Stimulated activated CD8-positive, alpha-beta memory T cell treated with anti-CD3 and anti-CD28 coated beads, Interleukin-4, amount 100 ng/mL, for 4 hours (primary cell): ENCODE data around the gene INPP5K.
A peak's percentile ranks its signal among the peaks of the same experiment; 100 is the strongest.
"Not testable (repeated sequence)": the region's sequence is repeated elsewhere in the genome, so short reads cannot be mapped to it uniquely, and the experiment has no call there.

Experiments used
- DNase-seq, 2 donors: peaks; one replicate each; pipeline ENCODE4 v3.0.0-alpha.2; 2020; ENCODE audit warnings: low read depth in 2 of 2, low spot score in 1 of 2

The INPP5K gene

DNA sequence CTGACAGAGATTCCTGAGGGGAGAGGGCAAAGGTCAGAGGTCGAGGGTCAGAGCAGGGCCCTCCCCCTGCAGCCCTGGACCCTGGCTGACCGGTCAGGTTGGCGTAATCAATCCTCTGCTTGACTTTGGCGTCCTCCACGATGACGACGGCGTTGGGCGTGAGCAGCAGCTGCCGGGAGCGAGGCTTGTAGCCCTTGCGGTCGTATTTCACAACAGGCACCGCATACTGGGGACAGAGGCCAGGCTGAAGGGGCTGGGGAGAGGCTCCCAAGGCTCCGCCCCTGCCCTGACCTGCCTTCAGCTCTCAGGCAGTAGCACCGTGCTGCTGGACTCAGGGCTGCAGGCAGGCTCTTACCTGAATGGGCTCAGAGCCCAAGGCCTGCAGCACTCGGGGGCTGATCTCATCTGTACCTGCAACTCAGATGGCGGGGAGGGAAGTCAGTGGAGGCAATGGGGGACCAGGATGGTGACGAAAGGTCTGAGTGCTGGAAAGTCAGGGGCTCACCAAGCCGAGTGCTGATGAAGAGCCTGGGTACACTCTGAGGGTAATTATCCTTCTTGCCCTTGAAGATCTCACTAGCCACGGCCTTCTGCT, 48.4 kb downstream of the INPP5K start:
- no peak for DNase-seq

DNA sequence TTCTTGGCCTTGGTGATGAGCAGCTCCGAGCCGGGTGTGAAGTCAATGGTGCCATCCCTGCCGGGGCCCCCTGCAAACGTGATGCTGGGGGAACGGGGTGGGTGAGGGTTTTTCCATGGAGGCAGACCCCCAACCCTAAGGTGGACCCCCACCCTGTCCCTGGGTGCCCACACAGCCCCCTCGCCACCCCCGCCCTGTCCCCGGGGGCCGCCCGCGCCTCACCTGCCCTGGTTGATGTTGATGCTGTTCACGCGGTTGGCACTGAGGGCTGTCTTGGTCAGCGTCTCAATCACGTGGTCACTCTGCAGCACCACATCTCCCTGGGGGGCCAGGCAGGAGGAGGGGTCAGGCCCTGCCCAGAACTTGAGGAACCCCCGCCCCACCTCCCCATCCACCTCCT, 49.2 kb downstream of the INPP5K start:
- no peak for DNase-seq

DNA sequence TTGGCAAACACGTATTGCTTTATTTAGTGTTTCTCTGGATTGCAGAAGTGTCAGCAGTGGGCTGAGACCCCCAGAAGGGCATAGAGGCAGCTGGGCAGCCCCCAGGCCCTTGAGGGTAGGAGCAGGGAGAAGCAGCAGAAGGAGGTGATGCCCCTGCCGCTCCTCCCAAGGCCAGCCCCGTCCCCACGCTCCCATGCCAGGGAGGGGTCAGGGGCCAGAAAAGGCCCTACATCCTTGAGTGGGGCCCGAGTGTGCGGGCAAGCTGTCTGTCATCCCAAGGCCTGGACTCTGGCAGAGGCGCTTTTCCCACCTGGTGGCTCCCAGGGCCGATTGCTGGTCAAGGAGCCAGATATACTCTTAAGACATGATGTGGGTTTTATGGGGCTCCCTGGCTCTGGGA, 52.2 kb downstream of the INPP5K start:
- no peak for DNase-seq

DNA sequence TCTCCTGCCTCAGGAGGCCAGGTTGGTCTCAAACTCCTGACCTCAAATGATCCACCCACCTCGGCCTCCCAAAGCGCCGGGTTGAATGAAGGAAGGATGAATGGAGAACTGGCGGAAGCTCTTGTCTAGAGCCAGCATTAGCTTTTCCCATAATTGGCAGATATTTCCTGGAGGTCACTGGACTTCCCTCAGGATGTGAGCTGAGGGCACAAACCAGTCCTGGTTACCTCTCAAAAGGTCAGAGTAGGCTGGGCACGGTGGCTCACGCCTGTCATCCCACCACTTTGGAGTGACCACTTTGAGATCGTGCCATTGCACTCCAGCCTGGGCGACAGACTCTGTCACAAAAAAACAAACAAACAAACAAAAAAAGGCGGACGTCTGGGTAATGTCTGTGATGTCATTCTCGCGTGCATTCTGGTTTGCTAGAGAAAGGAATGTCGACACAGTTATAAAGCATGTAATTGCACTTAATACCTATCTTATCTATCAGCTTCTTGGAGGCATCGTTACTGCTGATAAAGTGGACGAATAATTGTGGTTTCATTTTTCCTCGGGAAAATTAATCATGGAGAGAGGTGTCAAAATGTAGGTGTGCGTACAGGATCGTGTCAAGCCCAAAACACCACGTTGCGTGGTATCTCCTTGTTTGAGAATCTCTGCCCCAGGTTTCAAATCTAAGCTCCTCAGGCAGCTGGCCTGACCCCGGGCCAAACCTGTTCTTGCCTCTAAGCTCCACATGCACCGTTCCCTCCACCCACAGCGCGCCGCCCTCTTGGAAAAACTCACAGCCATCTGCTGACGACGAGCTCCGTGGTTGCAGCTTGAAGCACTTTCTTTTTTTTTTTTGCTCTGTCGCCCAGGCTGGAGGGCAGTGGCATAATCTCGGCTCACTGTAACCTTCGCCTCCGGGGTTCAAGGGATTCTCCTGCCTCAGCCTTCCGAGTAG, 54.0 kb downstream of the INPP5K start:
- no peak for DNase-seq

DNA sequence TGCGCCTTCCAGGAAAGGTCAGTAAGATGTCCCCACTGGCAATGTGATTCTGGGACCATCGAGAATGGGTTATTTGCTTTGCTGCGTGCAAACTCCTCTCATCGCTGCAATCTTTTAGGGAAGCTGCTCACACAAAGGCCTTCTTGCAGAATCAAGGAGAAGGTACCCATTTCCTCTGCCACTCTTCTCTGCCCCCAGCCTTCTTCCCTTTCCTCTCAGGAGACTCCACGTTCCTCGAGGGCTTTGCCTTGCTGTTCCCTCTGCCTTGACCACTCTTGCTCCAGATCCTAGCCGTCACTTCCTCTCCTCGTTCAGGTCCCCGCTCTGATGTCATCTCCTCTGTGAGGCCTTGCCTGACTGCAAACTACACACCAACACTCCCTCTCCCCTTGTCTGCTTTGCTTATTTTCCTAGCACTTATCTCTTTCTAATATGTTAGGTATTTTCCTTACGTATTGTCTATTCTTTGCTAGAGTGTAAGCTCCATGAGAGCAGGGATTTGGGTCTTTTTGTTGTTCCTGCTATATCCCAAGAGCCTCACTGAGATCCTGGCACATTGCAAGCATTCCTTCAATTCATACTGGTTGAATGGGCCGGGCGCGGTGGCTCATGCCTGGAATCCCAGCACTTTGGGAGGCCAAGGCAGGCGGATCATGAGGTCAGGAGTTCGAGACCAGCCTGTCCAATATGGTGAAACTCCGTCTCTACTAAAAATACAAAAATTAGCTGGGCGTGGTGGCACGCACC, 55.0 kb downstream of the INPP5K start:
- DNase-seq = no peak

DNA sequence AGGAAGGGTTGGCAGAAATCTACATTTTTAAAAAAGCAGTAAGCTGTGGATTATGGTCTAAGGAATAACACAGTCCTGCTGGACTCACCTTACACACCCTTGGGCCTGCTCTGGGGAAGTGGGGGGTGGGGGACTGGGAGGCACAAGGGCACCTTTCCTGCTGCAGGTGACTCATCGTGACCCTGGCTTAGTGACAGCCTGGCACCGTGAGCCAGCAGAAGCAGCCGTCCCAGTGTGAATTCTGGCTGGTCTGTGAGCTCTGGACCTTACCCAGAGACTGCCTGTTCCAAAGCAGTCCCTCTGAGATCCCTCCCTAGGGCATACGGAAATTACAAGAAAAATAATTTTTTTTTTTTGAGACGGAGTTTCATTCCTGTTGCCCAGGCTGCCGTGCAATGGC, 56.2 kb downstream of the INPP5K start:
- no peak for DNase-seq

DNA sequence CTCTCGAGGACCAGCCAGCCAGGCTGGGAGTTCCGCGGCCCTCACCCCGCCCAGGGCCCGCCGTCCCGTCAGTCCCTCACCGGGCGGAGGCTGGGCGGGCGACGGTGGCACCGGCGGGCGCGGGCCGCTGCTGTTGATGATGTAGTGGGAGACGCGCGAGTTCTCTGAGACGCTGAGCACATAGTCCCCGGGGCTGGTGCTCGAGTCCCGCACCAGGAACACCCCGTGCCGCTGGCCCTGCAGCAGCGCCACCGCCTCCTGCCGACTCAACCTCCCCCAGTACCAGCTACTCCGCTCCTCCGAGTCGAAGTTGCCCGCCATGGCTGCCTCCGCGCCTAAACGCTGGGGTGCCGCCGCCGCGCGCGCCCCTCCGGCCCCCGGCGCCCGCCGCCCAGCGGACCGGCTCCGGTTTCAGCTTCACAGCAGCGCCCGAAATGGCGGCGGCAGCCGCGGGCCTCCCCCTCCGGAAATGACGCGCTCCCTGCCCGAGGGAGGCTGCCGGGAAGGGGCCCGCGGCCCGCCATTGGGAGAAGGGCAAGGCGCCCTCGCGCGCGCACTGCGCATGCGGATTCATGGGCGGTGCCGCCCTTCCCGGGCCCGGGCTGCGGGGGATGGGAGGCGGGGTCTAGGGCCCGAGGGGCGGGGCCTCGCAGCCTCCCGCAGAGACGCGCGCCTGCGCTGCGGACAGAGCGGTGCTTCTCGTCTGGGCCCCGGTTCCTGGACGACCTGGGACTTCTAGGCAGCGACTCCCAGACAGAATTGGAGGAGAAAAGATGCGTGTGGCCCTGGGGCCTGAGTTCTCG, 60.4 kb downstream of the INPP5K start, which contains the start of gene CRK:
Gene CRK (minus strand): TSS at position 436 of the 803 bp plus-strand sequence. CDS start 115 bp downstream, at position 321.
- DNase-seq = peak; percentile 92 to 94

DNA sequence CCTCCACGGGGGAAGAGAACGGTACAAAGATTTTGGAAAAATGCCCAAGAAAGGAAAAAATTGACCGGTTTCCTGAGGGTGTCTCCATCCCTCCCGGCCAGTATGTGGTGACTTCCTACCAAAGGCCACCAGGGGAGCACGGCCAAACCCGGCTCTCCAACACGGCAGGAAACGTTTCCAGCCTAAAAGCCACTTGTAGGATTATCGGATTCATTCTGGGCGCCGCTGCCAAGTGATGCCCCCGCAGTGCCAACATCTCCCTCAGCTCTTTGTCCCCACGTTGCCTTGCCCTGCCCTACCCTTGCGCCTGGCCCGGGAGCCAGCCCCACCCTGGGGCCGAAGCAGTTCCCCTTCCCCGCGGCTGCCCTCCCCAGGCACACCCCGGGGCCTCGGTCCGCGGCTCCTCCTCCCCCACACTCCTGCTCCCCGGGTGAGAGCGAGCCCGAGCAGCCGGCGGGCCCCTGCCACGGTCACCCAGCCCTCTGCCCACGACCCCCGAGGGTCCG, 61.1 kb downstream of the INPP5K start:
- no peak for DNase-seq

DNA sequence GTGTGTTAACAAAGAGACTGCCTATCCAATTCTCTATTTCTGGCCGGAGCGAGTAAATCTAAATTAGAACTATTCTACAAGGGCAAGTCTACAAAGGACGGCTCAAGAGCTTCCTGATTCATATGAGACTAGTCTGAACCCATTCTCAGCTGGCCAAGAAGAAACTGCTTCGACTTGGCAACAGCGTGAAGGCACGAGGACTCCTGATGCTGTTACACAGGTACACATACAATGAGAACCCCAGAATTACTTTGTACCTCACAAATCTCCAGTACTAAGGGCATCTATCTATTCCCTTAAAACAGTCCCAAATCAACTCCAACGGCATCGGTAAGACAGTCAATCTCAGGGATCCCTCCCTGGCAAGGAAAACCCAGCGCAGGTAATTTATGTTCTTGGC, 61.9 kb downstream of the INPP5K start:
- no peak for DNase-seq

DNA sequence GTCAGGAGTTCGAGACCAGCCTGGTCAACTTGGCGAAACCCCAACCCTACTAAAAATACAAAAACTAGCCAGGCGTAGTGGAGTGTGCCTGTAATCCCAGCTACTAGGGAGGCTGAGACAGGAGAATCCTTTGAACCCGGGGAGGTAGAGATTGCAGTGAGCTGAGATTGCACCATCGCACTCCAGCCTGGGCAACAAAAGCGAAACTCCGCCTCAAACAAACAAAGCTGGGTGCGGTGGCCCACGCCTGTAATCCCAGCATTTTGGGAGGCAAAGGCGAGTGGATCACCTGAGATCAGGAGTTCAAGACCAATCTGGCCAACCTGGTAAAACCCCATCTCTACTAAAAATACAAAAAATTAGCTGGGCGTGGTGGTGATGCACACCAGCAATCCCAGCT, 62.7 kb downstream of the INPP5K start:
- not testable (repeated sequence) for DNase-seq

DNA sequence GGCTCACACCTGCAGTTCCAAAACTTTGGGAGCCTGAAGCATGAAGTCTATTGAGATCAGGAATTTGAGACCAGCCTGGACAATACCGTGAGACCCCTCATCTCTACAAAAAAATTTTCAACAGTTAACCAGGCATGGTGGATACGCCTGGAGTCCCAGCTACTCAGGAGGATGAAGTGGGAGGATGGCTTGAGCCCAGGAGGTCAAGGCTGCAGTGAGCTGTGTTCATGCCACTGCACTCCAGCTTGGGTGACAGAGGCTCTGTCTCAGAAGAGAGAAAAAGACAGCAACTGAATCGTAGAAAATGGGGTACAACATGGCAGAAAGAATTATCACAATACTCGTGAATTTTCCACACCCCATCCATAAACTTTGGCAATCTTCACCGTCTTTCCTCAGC, 63.6 kb downstream of the INPP5K start:
- DNase-seq = no peak

DNA sequence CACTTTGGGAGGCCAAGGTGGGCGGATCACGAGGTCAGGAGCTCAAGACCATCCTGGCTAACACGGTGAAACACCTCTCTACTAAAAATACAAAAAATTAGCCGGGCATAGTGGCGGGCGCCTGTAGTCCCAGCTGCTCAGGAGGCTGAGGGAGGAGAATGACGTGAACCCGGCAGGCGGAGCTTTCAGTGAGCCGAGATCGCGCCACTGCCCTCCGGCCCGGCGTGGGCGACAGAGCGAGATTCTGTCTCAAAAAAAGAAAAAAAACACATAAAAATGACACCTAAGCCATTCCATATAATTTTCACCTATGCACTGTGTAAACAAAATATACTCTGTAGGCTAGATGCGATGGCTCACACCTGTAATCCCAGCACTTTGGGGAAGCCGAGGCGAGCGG, 66.2 kb downstream of the INPP5K start:
- not testable (repeated sequence) for DNase-seq

DNA sequence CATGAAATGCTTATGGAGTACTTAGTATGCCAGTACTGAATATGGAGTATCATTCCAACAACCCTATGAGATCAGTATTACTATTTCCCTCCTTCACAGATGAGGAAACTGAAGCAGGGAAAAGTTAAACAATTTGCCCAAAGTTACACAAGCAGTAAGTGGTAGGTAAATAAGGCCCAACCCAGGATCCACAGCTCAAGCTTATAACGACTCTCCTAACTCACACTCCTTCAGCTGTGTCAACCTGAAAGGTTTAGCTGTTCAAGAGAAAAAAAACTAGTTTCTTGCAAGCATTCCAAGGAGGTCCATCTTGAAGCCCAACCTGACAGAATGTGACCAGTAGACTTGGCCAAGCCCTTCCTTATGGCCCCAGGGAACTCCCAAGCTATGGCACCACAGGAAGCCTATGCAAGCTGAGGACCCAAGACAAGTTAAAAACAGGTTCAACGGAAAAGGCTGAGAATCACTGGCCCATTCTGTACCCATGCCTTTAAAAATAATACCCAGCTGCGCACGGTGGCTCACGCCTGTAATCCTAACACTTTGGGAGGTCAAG, 66.9 kb downstream of the INPP5K start:
- DNase-seq = no peak

DNA sequence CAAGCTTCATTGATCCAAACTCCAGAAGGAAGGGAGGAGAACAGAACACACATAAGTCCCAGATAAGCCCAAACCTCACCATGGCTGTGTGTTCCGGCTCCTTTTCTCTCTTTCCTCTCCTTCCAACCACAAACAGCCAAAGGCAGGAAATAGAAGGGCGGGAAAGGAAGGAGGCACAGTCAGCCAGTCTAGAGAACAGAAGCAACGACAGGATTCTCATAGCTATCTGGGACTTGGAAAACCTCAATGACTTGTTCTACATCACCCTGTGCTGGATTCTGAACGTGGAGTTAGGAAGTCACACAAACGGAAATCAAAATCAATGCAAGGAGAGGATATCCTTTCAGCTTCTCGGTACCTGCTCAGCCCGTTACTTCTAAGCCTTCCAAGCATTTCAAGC, 69.4 kb downstream of the INPP5K start:
- DNase-seq = no peak

DNA sequence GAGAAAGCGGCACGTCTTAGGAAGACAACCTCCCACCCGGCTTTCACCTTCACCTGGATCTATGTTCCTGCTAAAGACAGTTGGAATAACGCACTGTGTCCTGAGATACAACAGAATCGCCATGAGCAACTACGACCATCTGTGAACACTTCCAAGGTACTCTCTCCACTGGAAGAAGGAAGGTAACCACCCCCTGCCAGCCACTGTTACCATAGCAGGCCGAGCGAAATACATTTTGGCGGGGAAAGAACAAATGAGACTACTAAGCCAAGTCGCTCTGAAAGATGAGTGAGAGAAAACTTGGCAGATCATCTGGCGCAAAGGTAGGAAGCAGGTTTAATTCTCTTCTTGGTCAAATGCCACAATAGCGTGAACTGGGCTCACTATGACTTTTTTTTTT, 70.2 kb downstream of the INPP5K start:
- no peak for DNase-seq

DNA sequence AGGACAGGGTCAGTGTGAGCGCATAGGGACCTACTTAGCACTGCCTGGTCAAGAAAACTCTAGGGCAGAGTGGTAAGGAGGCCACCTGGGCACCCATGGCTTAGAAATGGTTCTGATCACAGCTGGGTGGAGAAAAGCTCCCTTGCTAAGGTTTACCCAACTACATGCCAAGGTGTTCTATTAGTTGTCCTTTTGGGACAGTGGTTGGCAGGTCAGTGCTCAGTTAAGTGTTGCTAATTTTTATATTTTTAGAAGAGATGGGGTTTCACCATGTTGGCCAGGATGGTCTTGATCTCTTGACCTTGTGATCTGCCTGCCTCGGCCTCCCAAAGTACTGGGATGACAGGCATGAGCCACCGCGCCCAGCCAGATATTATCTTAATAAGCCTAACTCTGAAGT, 70.7 kb downstream of the INPP5K start:
- not testable (repeated sequence) for DNase-seq
